Keratinocyte (primary cell): ENCODE results near the gene CELA1.

Experiments used
- CTCF ChIP-seq, 3 experiments: IDR thresholded peaks in 1 of 3; conservative IDR thresholded peaks in 1 of 3; optimal IDR thresholded peaks in 1 of 3; 2 replicates in 2 of 3; 3 replicates in 1 of 3; pipeline versions ENCODE3 to v1.5.1; 2011; ENCODE audit warnings: low read length in 3 of 3, mild to moderate bottlenecking in 3 of 3, moderate library complexity in 2 of 3, control low read depth in 1 of 3, inconsistent platforms in 1 of 3; ENCODE audit not compliant: insufficient read depth in 2 of 3; ENCODE audit errors: extremely low read depth in 1 of 3
- EZH2 ChIP-seq: IDR thresholded peaks from one replicate; pipeline ENCODE4 v1.6.1; 2012; ENCODE audit warnings: inconsistent platforms, mild to moderate bottlenecking, low read length, moderate library complexity

- no peak for TF ChIP-seq CTCF (optimal IDR thresholded peaks at IDR 0.05 in 1 of 3, IDR thresholded peaks at IDR 0.05 in 1 of 3, conservative IDR thresholded peaks at IDR 0.05 in 1 of 3; ENCODE audit: extremely low read depth in 1 of 3, insufficient read depth in 2 of 3, low read length in 3 of 3)
- no peak for TF ChIP-seq EZH2
Observed at GRCh38 chr12:51379571-51379970, 33.1 kb upstream of the CELA1 start.
